NCI-H510A (cell line): Measurements from ENCODE around the gene GPR37L1.
"Not testable (repeated sequence)": the region's sequence is repeated elsewhere in the genome, so short reads cannot be mapped to it uniquely, and the experiment has no call there.

Source experiments
- DNase-seq: peaks from one replicate; lab custom pipeline; 2025; lab: John Stamatoyannopoulos, UW

GPR37L1 gene

DNA sequence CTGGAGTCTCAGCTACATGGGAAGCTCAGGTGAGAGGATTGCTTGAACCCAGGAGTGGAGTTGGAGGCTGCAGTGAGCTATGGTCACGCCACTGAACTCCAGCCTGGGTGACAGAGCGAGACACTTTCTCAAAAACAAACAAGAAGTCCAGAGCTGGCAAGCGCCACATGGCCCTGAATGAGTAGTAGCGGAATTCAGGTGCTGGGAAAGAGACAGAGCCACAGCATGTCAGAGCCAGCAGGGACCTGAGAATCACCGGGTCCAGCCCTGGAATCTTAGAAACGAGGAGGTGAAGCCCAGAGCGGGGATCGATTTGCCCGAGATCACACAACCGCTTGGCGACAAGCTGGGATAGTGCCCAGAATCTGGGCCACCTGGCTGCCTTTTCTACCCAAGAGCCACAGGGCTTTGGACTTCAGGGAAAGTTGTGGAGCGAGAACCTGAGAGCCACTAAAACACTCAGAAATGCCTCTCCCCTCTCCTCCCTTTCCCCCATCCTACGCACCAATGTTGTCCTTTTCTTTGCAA lies 12.0 kb downstream of the GPR37L1 start:
- DNase-seq, result no peak

DNA sequence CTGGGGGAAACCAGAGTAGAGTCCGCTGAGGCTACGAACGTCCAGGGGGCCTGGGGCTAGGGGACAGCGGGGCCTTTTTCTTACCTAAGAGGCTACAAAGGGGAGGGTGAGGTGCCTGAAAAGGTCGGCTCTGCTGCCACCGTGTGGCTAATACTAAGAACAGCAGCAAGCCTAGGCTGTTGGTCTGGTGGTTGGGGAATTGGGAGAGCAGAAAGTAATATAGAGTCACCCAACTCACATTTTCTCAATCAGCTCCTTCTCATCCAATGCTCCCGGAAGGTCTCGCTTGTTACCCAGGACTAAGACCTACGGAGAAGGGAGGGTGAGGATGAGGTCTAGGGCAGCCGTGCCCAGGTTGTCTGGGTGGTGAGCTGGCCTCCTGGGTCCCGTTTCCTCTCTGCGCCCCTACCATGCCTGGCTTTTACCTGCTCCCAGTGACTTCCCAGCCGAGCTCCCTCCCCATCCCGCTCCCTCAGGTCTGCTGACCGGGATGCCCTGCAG lies 12.6 kb downstream of the GPR37L1 start:
- DNase-seq, result peak; percentile 25

GRCh38 chr1:202140833-202141232 lies 18.1 kb downstream of the GPR37L1 start:
- DNase-seq, result no peak

GRCh38 chr1:202141468-202141867 lies 18.8 kb downstream of the GPR37L1 start:
- DNase-seq, result not testable (repeated sequence)

DNA sequence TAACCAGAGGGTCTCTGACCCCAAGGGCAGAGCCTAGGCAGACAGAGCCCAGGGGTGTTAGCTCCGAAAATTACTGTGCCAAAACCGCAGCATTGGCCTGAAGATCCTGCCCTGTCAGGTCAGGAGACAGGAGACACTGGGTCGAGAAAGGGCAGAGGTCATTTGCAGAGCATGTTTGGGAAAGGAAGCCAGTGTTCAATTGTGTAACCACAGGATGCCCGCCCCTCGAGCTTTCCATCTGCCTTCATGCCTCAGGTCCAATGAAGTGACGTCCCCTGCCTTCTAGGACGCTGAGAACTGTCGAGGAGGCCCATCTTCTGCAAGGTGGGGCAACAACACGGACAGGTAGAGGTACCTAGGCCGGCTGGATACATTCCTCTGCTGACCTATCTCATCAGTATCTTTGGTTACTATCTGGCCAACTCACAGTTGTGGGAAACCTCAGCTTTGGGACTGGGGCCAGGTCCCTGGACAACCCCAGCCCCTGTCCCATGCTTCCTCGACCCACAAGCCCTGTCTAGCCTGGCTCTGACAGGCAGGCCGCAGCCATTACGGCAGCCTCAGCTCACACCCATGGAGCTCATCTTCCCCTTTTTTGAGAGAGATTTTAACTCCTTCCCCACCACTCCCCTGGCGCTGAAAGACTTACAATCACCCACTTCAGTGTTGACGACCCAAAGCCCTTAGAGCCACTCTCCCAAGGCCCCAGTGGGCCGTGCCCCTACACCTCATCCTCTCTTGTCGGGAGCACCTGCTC lies 20.5 kb downstream of the GPR37L1 start:
- no peak for DNase-seq

DNA sequence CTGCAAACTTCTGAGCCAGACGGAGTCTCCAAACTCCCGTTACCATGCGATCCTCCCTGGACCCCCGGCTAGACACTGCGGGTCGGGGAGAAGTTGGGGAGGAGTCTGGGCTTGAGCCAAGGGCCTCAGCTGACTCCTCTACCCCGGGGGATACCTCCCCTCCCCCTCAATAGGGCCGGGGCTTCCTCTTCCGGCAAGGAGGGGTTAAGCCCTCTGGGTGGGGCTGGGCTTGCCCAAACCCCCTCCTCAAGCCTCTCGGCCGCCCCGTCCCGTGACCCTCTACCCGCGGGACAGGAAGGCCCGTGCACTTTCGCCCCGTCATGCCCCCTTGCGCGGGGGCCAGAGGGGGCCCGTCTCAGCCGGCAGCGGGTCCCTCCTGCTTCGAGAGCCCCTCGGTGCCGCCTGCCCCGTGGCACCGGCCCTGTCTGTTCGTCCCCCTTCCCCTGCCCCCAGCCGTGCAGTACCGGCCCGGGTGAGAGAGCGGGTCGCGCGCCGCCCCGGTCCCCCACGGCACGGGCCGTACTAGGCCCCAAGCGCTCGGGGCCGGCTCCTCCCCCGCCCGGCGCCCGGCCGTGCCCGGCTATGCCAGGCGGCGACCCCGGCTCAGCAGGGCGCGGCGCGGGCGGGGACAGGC lies 21.2 kb downstream of the GPR37L1 start:
- DNase-seq, result no peak

DNA sequence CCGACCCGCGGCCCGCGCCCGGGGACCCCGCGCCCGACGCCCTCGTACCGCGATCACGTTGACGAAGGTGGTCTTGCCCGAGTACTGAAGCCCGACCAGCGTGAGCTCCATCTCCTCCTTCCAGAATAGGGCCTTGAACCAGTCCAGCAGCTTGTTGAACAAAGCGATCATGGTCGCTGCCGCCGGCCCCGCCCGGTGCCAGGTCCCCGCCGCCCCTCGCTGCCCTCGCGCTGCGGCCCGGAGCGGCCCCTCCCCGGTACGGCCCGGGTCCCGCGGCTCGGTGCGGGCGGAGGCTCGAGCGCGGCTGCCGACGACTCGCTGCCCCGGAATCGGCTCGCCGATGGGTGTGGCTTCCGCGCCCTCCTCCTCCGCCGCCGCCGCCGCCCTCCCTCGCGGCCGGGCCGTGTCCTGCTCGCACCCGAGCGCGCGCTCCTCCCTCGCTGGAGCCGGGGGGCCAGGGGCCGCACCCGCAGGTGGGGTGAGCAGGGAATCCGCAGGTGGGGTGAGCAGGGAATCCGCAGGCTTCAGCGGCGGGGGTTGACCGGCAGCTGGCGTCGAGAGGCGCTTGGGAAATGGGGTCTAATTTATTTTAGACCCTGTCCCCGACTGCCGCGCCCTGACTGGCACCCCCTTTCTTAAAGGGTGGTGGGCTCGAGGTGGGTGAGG lies 21.8 kb downstream of the GPR37L1 start, which contains the start of gene ARL8A:
Gene ARL8A, minus strand, starts transcription at position 336 of the 666 bp plus-strand sequence. Its CDS starts 165 bp downstream, at position 171.
- peak; percentile 42 for DNase-seq

GRCh38 chr1:202145068-202145743 lies 22.5 kb downstream of the GPR37L1 start:
- no peak for DNase-seq

DNA sequence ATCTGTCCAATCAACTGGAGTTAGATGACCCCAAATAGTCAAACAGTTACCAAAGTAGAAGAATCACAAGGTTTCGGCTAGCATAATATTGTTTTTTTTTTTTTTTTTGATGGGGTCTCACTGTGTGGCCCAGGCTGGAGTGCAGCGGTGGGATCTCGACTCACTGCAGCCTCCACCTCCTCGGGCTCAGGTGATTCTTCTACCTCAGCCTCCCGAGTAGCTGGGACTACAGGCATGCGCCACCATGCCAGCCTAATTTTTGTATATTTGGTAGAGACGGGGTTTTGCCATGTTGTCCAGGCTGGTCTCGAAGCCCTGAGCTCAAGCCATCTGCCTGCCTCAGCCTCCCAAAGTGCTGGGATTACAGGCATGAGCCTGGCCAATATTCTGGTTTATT lies 23.0 kb downstream of the GPR37L1 start:
- not testable (repeated sequence) for DNase-seq

GRCh38 chr1:202146279-202146678 lies 23.6 kb downstream of the GPR37L1 start:
- DNase-seq, result no peak

DNA sequence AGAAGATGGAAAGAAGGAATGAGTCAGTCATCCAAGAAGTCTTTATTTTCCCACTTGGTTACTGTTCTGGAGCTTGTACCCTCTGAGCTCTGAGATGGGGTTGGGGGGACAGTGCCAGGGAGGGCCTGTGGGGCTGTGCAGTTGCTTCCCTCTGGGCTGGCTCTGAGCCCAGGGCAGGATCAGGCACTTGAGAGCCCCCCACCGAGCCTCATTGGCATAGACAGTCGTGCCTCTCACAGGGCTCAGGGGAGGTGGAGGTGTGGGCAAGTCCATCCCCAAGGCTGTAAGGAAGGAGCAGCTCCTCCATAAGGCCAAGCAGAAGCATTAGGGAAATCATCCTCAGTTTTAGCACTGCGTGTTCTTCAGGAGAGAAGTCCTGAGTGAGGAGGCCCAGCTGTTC lies 24.3 kb downstream of the GPR37L1 start:
- DNase-seq, result no peak

- no peak for DNase-seq
Observed at GRCh38 chr1:202148391-202148790, 25.7 kb downstream of the GPR37L1 start.

GRCh38 chr1:202149566-202149965 lies 26.8 kb downstream of the GPR37L1 start:
- DNase-seq, result no peak

GRCh38 chr1:202150187-202150586 lies 27.5 kb downstream of the GPR37L1 start:
- DNase-seq, result no peak

DNA sequence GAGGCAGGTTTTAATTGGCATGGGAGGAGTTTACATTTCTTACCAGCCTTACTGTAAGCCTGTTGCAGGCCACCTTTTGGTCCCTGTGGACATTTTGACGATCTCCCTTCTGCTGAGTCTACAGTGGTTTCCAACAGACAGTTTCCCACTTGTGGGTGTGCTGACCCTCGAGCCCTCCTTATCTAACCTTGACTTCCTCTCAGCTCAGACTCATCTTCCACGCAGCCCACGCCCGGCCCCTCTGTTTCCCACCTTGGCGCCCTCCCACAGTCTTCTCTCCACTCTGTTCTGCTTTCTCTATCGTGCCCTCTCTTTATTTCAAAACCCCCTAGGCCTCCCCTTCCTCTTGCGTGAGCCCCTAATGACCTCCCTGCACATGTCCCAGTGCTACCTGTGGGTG lies 27.9 kb downstream of the GPR37L1 start:
- DNase-seq, result no peak

DNA sequence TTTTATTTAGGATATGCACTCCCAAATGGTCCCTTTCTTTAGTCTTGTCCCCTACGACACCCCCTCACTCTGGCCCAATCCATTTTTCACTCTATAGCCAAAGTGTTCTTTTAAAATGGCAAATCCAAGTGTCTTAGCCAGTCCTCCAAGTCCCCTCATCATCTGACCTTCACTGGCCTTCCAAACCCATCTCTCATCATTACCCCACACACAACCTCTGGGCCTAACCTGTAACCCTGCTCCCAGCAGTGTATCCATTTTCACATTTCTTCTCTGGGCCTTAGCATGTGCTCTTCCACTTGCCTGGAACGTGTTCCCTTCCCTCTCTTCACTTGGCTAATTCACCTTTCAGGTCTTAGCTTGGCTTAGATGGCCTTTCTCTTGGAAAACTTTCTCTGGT lies 28.3 kb downstream of the GPR37L1 start:
- DNase-seq, result no peak

- no peak for DNase-seq
Observed at GRCh38 chr1:202152399-202152798, 29.7 kb downstream of the GPR37L1 start.

- no peak for DNase-seq
Observed at GRCh38 chr1:202153284-202153683, 30.6 kb downstream of the GPR37L1 start.

- DNase-seq, result no peak
Observed at GRCh38 chr1:202154148-202154765, 31.5 kb downstream of the GPR37L1 start.

GRCh38 chr1:202154766-202155477 lies 32.2 kb downstream of the GPR37L1 start:
- peak; percentile 60 for DNase-seq

- no peak for DNase-seq
Observed at GRCh38 chr1:202155478-202156021, 32.8 kb downstream of the GPR37L1 start.
